ENCODE results near the gene STAU1. TPM values are rescaled to one million over a fixed set of nuclear protein-coding genes. Genes with fewer than 3 reads are reported as not detected.

STAU1 gene
- polyA plus RNA-seq, 1 of the 3 experiments (the other 2 are of a cell fraction): 48.2 TPM

GRCh38 chr20:49104365-49104648, 83.8 kb downstream of the STAU1 start:
- peaks cover 18 to 38% of the 10 kb centered on the region in 2 experiments for H3K36me3 ChIP-seq (replicated peaks in 1 of 2; ENCODE audit: control insufficient read depth in 1 of 2, insufficient read depth in 2 of 2, low read length in 1 of 2)
- no peak overlapping the region for H3K9ac ChIP-seq
- H3K9me2 ChIP-seq: no peaks in the 10 kb centered on the region
- H3K9me3 ChIP-seq: no peaks in the 10 kb centered on the region
- POLR2A ChIA-PET: no interaction called here
- no peak overlapping the region for H2AFZ ChIP-seq (ENCODE audit: low read depth)
- H4K20me1 ChIP-seq (ENCODE audit: insufficient read depth): no peaks in the 10 kb centered on the region
- no peak overlapping the region for H3K4me3 ChIP-seq (ENCODE audit: low read depth in 2 of 2, low read length in 1 of 2)
- H3F3A ChIP-seq (replicated peaks; ENCODE audit: insufficient read depth): peaks cover 7% of the 10 kb centered on the region
- H3K27me3 ChIP-seq (ENCODE audit: insufficient read depth): no peaks in the 10 kb centered on the region
- DNase-seq: no peak
- H3K4me2 ChIP-seq: no peak overlapping the region
- no peak overlapping the region for H3K27ac ChIP-seq (ENCODE audit: low read depth in 2 of 2, low read length in 1 of 2)
- no peak for TF ChIP-seq JUND (IDR thresholded peaks at IDR 0.05)
- TF ChIP-seq, protein P1, sequence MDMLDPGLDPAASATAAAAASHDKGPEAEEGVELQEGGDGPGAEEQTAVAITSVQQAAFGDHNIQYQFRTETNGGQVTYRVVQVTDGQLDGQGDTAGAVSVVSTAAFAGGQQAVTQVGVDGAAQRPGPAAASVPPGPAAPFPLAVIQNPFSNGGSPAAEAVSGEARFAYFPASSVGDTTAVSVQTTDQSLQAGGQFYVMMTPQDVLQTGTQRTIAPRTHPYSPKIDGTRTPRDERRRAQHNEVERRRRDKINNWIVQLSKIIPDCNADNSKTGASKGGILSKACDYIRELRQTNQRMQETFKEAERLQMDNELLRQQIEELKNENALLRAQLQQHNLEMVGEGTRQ (IDR thresholded peaks at IDR 0.05; ENCODE audit: borderline replicate concordance, low read depth, low read length): no peak
- TF ChIP-seq YY1 (IDR thresholded peaks at IDR 0.05; ENCODE audit: low read depth): no peak
- no peak for TF ChIP-seq TEAD4 (IDR thresholded peaks at IDR 0.05; ENCODE audit: borderline replicate concordance, insufficient read depth)
- TF ChIP-seq USF1 (IDR thresholded peaks at IDR 0.05; ENCODE audit: borderline replicate concordance, low read depth): no peak
- TF ChIP-seq FOXM1 (IDR thresholded peaks at IDR 0.05; ENCODE audit: low read depth): no peak
- TF ChIP-seq, protein P2, sequence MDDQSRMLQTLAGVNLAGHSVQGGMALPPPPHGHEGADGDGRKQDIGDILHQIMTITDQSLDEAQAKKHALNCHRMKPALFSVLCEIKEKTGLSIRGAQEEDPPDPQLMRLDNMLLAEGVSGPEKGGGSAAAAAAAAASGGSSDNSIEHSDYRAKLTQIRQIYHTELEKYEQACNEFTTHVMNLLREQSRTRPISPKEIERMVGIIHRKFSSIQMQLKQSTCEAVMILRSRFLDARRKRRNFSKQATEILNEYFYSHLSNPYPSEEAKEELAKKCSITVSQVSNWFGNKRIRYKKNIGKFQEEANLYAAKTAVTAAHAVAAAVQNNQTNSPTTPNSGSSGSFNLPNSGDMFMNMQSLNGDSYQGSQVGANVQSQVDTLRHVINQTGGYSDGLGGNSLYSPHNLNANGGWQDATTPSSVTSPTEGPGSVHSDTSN (IDR thresholded peaks at IDR 0.05): no peak
- no peak for TF ChIP-seq TAF1 (IDR thresholded peaks at IDR 0.05; ENCODE audit: borderline replicate concordance, low read depth, low read length)
- no peak for TF ChIP-seq NRF1 (IDR thresholded peaks at IDR 0.05; ENCODE audit: low read depth, low read length)
- TF ChIP-seq FOSL2 (IDR thresholded peaks at IDR 0.05; ENCODE audit: borderline replicate concordance, low read depth): no peak
- no peak for TF ChIP-seq REST (IDR thresholded peaks at IDR 0.05; ENCODE audit: low read depth, low read length)
- no peak for TF ChIP-seq MXI1 (IDR thresholded peaks at IDR 0.05; ENCODE audit: low read depth, low read length)
- H3K79me2 ChIP-seq (ENCODE audit: insufficient read depth): peaks cover 10% of the 10 kb centered on the region; the same call in 1 of the 2 replicates
- no peaks in the 10 kb centered on the region for H3K4me1 ChIP-seq (ENCODE audit: control insufficient read depth in 1 of 2, insufficient read depth in 2 of 2, low read depth in 1 of 2, low read length in 1 of 2)
- WGBS (ENCODE audit: low lambda C conversion rate): 90% methylated on average over 2 of the region's 3 CpGs
- CTCF ChIA-PET: interaction anchor here (2.5 kb wide), 1 partner anchor 113 kb away, joined by 9 read pairs; no protein-coding TSS in a partner anchor
